Fibroblast of mammary gland (primary cell): ENCODE data around the gene MAPK14.

Experiments used
- DNase-seq: peaks from one replicate; pipeline ENCODE4 v3.0.0-alpha.2; 2010; ENCODE audit warnings: low read depth
- H3K4me3 ChIP-seq: 2 replicates; pipeline ENCODE4 v1.5.1; 2011; ENCODE audit warnings: low read depth, mild to moderate bottlenecking, low read length, moderate library complexity; ENCODE audit not compliant: control insufficient read depth
- TF ChIP-seq, protein P1 (sequence below): conservative IDR thresholded peaks from 2 replicates; pipeline ENCODE4 v1.5.1; 2011; ENCODE audit warnings: low read depth, low read length, inconsistent platforms; ENCODE audit not compliant: control insufficient read depth, insufficient read depth

The MAPK14 gene

DNA sequence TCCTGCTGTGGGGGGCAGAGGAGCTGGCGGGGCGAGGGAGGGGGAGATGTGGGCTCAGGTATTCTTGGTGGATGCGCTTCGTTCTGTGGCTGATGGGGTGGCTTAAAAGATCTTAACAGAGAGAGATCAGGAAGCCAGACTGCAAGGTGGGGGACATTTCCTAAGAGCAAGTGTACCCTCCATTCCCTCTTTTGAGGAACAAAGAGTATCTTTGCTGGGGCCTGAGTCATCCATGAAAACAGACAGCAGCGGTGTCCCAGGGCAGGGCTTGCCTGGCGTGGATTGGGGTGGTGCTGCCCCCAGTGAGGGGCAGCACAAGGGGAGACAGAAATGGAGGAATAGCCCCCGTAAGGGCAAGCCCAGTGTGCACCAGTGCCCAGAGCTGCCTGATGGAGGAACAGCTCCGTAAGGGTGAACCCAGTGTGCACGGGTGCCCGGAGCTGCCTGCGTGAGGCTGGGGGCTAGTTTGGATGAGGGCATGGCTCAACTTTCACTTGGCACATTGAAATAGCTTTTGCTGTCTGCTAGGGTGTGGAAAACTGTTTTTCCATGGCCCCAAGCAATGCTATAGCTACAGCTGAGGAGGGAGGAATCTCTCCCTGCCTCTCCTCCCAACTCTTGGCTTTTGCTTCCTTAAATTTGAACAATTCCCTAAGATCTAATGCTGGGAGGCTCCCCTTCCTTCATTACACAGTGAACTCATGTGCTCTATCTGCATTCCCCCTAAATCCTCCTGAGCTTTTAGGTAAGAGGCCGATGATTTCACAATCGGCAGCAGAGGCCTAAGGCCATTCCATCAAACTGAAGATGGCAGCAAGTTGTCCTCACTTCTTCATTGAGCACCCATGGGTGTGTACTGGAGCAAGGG lies 115.6 kb downstream of the MAPK14 start:
- DNase-seq = no peak
- TF ChIP-seq, protein P1, sequence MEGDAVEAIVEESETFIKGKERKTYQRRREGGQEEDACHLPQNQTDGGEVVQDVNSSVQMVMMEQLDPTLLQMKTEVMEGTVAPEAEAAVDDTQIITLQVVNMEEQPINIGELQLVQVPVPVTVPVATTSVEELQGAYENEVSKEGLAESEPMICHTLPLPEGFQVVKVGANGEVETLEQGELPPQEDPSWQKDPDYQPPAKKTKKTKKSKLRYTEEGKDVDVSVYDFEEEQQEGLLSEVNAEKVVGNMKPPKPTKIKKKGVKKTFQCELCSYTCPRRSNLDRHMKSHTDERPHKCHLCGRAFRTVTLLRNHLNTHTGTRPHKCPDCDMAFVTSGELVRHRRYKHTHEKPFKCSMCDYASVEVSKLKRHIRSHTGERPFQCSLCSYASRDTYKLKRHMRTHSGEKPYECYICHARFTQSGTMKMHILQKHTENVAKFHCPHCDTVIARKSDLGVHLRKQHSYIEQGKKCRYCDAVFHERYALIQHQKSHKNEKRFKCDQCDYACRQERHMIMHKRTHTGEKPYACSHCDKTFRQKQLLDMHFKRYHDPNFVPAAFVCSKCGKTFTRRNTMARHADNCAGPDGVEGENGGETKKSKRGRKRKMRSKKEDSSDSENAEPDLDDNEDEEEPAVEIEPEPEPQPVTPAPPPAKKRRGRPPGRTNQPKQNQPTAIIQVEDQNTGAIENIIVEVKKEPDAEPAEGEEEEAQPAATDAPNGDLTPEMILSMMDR = no peak
- H3K4me3 ChIP-seq = no peak overlapping the region

GRCh38 chr6:36145495-36145894 lies 117.9 kb downstream of the MAPK14 start:
- DNase-seq = no peak
- no peak overlapping the region for H3K4me3 ChIP-seq

DNA sequence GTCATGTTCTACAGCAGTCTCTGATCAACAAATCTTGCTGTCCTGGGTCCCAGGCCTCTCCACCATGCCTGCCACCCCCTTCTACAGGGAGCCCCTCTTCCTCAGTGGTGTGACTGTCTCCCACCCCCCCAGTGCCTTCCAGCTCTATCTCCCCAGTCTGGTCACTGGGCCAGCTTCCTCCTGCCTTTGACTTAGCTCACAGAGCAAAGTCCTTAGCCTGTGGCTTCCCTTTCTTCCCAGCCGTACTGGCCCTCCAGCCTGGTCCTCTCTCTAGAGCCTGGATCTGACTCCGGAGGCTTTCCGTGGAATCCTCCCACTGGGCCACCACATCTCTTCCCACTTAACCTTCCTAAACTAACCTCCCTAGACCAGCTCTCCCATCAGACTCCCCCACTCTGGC lies 119.7 kb downstream of the MAPK14 start:
- DNase-seq = no peak
- H3K4me3 ChIP-seq = no peak overlapping the region
- TF ChIP-seq, protein P1 = no peak

More at GRCh38 chr6:36145495-36145894, 117.9 kb downstream of the MAPK14 start:
- TF ChIP-seq, protein P1 = no peak

DNA sequence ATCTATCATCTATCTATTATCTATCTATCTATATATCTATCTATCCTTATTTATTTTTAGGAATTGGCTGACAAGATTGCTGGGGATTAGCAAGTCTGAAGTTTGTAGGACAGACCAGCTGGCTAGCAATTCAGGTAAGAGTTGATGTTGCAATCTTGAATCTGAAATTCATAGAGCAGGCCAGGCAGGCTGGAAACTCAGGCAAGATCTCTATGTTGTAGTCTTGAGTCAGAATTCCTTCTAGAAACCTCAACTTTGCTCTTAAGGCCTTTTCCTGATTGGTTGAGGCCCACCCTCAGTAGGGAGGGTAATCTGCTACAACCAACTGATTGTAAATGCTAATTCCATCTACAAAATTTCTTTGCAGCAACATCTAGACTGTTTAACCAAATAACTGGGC lies 121.9 kb downstream of the MAPK14 start:
- DNase-seq = peak; percentile 15
- TF ChIP-seq, protein P1 = no peak

GRCh38 chr6:36150283-36150682 lies 122.7 kb downstream of the MAPK14 start:
- TF ChIP-seq, protein P1 = no peak

More for the DNA sequence above, 121.9 kb downstream of the MAPK14 start:
- H3K4me3 ChIP-seq = no peak overlapping the region

GRCh38 chr6:36154286-36154685 lies 126.7 kb downstream of the MAPK14 start:
- TF ChIP-seq, protein P1 = no peak
- DNase-seq = no peak
- H3K4me3 ChIP-seq = no peak overlapping the region

More at GRCh38 chr6:36150283-36150682, 122.7 kb downstream of the MAPK14 start:
- no peak overlapping the region for H3K4me3 ChIP-seq
- DNase-seq = peak; percentile 41
